Measurements from ENCODE around the gene USP8.
A peak's percentile ranks its signal among the peaks of the same experiment; 100 is the strongest.

Gene USP8

DNA sequence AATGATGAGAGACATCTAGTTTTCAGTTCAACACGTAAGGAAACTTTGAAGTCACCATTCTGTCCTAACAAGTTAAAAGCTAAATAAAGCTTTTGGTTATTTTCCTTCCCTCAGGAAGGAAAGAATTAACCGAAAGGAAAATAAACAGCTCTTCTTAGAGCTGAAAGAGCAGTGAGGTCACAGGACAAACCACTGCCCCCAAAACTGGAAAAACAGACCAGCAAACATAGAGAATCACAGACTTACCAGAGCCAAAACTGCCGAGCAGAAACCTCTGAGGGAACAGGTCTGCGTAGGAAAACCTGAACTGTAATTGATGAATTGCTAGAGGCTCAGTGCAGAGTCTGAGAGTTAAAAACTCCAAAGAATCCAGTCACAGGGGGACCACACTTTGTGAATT is 107.6 kb downstream of the USP8 start:
- TF ChIP-seq, protein P1, sequence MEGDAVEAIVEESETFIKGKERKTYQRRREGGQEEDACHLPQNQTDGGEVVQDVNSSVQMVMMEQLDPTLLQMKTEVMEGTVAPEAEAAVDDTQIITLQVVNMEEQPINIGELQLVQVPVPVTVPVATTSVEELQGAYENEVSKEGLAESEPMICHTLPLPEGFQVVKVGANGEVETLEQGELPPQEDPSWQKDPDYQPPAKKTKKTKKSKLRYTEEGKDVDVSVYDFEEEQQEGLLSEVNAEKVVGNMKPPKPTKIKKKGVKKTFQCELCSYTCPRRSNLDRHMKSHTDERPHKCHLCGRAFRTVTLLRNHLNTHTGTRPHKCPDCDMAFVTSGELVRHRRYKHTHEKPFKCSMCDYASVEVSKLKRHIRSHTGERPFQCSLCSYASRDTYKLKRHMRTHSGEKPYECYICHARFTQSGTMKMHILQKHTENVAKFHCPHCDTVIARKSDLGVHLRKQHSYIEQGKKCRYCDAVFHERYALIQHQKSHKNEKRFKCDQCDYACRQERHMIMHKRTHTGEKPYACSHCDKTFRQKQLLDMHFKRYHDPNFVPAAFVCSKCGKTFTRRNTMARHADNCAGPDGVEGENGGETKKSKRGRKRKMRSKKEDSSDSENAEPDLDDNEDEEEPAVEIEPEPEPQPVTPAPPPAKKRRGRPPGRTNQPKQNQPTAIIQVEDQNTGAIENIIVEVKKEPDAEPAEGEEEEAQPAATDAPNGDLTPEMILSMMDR (IDR thresholded peaks at IDR 0.05; ENCODE audit: low read depth, low read length): no peak
- no peak for TF ChIP-seq EZH2phosphoT487 (IDR thresholded peaks at IDR 0.05; ENCODE audit: low read depth)
- no peak overlapping the region for H2AFZ ChIP-seq (ENCODE audit: low read depth, low read length)
- no peaks in the 10 kb centered on the region for H3K36me3 ChIP-seq (replicated peaks; ENCODE audit: low read depth, low read length)
- H3K79me2 ChIP-seq (ENCODE audit: low read length): no peaks in the 10 kb centered on the region
- no peaks in the 10 kb centered on the region for H3K9me3 ChIP-seq (ENCODE audit: insufficient read depth, low read length)
- H3K4me3 ChIP-seq (ENCODE audit: low read length): no peak overlapping the region
- no peak overlapping the region for H3K4me2 ChIP-seq (ENCODE audit: low read length)
- H4K20me1 ChIP-seq (ENCODE audit: insufficient read depth, low read length): no peaks in the 10 kb centered on the region
- no peak overlapping the region for H3K9ac ChIP-seq (ENCODE audit: low read length)
- H3K4me1 ChIP-seq (ENCODE audit: low read length): no peaks in the 10 kb centered on the region
- 0 out of 2 replicates have a peak, but pooled peaks cover 1% of the 10 kb centered on the region for H3K27me3 ChIP-seq (ENCODE audit: low read depth, low read length)
- H3K27ac ChIP-seq (ENCODE audit: low read length): no peak overlapping the region

DNA sequence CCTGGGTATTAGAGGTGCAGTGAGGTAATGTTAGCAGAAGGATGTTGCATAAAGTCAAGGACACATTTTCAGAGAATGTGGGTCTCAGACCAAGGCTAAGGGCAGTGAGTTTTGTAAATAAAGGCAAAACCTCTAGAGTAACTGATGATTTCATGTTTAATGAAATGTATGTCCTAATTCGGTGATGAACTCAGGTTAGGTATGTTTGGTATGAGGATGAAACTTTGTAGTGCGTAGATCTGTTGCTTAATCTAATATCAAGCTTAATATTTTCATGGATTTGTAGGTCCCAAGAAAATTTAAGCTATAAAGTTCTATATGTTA is 118.6 kb downstream of the USP8 start:
- Histone ChIP-seq H3K79me2 (ENCODE audit: low read length) (no peaks in the 10 kb centered on the region), H3K4me1 (ENCODE audit: low read length) (peaks cover 16% of the 10 kb centered on the region)

DNA sequence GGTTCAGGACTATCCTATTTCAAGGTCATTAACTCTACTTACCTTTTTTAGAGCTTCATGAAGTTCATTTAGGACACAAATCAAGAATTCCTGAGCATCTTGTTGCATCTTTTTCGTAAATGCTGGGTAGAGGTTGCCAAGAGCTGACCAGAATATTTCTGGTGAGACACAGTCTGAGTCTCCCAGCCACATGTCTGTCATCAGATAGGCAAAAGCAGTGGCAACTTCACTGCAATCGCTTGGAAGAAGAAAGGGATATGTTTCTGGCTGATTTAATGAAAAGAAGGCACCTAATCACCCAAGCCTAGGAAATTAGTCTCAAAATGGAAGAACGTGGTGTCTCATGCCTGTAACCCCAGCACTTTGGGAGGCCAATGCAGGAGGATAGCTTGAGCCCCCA is 119.4 kb downstream of the USP8 start:
- Histone ChIP-seq H3K36me3 (replicated peaks; ENCODE audit: low read depth, low read length) (no peaks in the 10 kb centered on the region), H3K4me2 (ENCODE audit: low read length) (no peak overlapping the region), H2AFZ (ENCODE audit: low read depth, low read length) (no peak overlapping the region), H3K9me3 (ENCODE audit: insufficient read depth, low read length) (no peaks in the 10 kb centered on the region), H3K27me3 (ENCODE audit: low read depth, low read length) (peaks cover 11% of the 10 kb centered on the region; the same call in 1 of the 2 replicates), H3K9ac (ENCODE audit: low read length) (no peak overlapping the region), H3K4me3 (ENCODE audit: low read length) (no peak overlapping the region), H4K20me1 (ENCODE audit: insufficient read depth, low read length) (no peaks in the 10 kb centered on the region), H3K27ac (ENCODE audit: low read length) (no peak overlapping the region), H3K79me2 (ENCODE audit: low read length) (no peaks in the 10 kb centered on the region), H3K4me1 (ENCODE audit: low read length) (peaks cover 16% of the 10 kb centered on the region)
- no peak for TF ChIP-seq EZH2phosphoT487 (IDR thresholded peaks at IDR 0.05; ENCODE audit: low read depth)
- TF ChIP-seq, protein P1 (IDR thresholded peaks at IDR 0.05; ENCODE audit: low read depth, low read length): no peak

More for the DNA sequence above, 118.6 kb downstream of the USP8 start:
- Histone ChIP-seq H3K36me3 (replicated peaks; ENCODE audit: low read depth, low read length) (no peaks in the 10 kb centered on the region), H3K27ac (ENCODE audit: low read length) (no peak overlapping the region), H3K27me3 (ENCODE audit: low read depth, low read length) (peaks cover 11% of the 10 kb centered on the region; the same call in 1 of the 2 replicates), H4K20me1 (ENCODE audit: insufficient read depth, low read length) (no peaks in the 10 kb centered on the region), H3K9ac (ENCODE audit: low read length) (no peak overlapping the region), H3K4me2 (ENCODE audit: low read length) (peak overlapping the region; percentile 53; the same call in 1 of the 2 replicates), H3K9me3 (ENCODE audit: insufficient read depth, low read length) (no peaks in the 10 kb centered on the region), H3K4me3 (ENCODE audit: low read length) (no peak overlapping the region), H2AFZ (ENCODE audit: low read depth, low read length) (no peak overlapping the region)
- TF ChIP-seq, protein P1 (IDR thresholded peaks at IDR 0.05; ENCODE audit: low read depth, low read length): no peak
- TF ChIP-seq EZH2phosphoT487 (IDR thresholded peaks at IDR 0.05; ENCODE audit: low read depth): no peak

DNA sequence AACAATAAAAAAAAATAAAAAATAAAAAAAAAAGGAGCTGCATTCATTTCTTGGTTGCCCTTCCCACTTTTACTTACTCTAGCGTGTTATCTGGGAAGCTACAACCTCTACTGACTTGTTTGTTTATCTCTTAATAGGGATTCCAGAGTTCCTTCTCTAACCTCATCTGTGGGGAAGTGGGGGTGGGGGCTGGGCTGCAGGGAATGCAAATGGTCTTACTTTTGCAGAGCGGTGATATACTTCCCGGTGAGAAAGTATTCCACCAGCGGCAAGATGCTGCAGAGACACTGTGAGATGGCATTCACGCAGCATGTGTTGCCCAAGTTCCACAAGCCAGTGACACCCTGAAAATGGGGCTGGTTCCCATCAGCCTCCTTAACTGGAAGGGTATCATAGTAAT is 120.2 kb downstream of the USP8 start:
- H3K4me3 ChIP-seq (ENCODE audit: low read length): no peak overlapping the region
- no peaks in the 10 kb centered on the region for H4K20me1 ChIP-seq (ENCODE audit: insufficient read depth, low read length)
- no peaks in the 10 kb centered on the region for H3K36me3 ChIP-seq (replicated peaks; ENCODE audit: low read depth, low read length)
- H3K79me2 ChIP-seq (ENCODE audit: low read length): no peaks in the 10 kb centered on the region
- no peak for TF ChIP-seq EZH2phosphoT487 (IDR thresholded peaks at IDR 0.05; ENCODE audit: low read depth)
- TF ChIP-seq, protein P1 (IDR thresholded peaks at IDR 0.05; ENCODE audit: low read depth, low read length): no peak
- H3K27ac ChIP-seq (ENCODE audit: low read length): no peak overlapping the region
- peaks cover 11% of the 10 kb centered on the region; the same call in 1 of the 2 replicates for H3K27me3 ChIP-seq (ENCODE audit: low read depth, low read length)
- no peaks in the 10 kb centered on the region for H3K9me3 ChIP-seq (ENCODE audit: insufficient read depth, low read length)
- no peak overlapping the region for H2AFZ ChIP-seq (ENCODE audit: low read depth, low read length)
- H3K4me1 ChIP-seq (ENCODE audit: low read length): peaks cover 16% of the 10 kb centered on the region
- H3K9ac ChIP-seq (ENCODE audit: low read length): no peak overlapping the region
- H3K4me2 ChIP-seq (ENCODE audit: low read length): no peak overlapping the region
